Midbrain (tissue), 1 donor: ENCODE results near the gene SYS1.
A peak's percentile ranks its signal among the peaks of the same experiment; 100 is the strongest.

Experiments
- DNase-seq: peaks from one replicate; lab custom pipeline; 2025; lab: John Stamatoyannopoulos, UW

SYS1 gene

GRCh38 chr20:45415822-45416637, 53.1 kb downstream of the SYS1 start, which contains the start of gene PIGT:
Gene PIGT (plus strand): TSS chr20:45416141. CDS start chr20:45416157, 16 bp downstream.
- DNase-seq, result peak; percentile 90

GRCh38 chr20:45416917-45417316, 54.0 kb downstream of the SYS1 start:
- no peak for DNase-seq
